Osteocyte (in vitro differentiated cells): Measurements from ENCODE around the gene SLC6A5. TPM values are rescaled to one million over a fixed set of nuclear protein-coding genes. Genes with fewer than 3 reads are reported as not detected.

Experiments
- DNase-seq: peaks from one replicate; pipeline ENCODE4 v3.0.0; 2021; ENCODE audit warnings: mixed read lengths; ENCODE audit not compliant: unreplicated experiment; ENCODE audit errors: extremely low spot score
- H3K27ac Mint-ChIP-seq: one replicate; pipeline ENCODE4 v1.8.0; 2021; ENCODE audit warnings: mild to moderate bottlenecking, mixed read lengths; ENCODE audit not compliant: unreplicated experiment
- H3K27me3 Mint-ChIP-seq: one replicate; pipeline ENCODE4 v1.8.0; 2021; ENCODE audit warnings: mixed read lengths; ENCODE audit not compliant: unreplicated experiment
- H3K36me3 Mint-ChIP-seq: one replicate; pipeline ENCODE4 v1.8.0; 2021; ENCODE audit warnings: mixed read lengths; ENCODE audit not compliant: unreplicated experiment
- H3K4me1 Mint-ChIP-seq: one replicate; pipeline ENCODE4 v1.8.0; 2021; ENCODE audit warnings: mixed read lengths; ENCODE audit not compliant: unreplicated experiment
- H3K4me3 Mint-ChIP-seq: one replicate; pipeline ENCODE4 v1.8.0; 2021; ENCODE audit warnings: mild to moderate bottlenecking, moderate library complexity, mixed read lengths; ENCODE audit not compliant: unreplicated experiment
- H3K9me3 Mint-ChIP-seq: one replicate; pipeline ENCODE4 v1.8.0; 2021; ENCODE audit warnings: mixed read lengths; ENCODE audit not compliant: unreplicated experiment
- CTCF ChIP-seq: fragments of 200-600 bp; sonication (generic); IDR thresholded peaks from 2 replicates; pipeline ENCODE4 v1.5.0; 2021; ENCODE audit warnings: antibody characterized with exemption, mild to moderate bottlenecking, moderate library complexity
- total RNA-seq: library from RNA; stranded (reverse); gene quantifications from 2 replicates; pipeline ENCODE4 v1.2.1, GENCODE V29; 2021

Gene SLC6A5
- total RNA-seq, 1 donor from 2014 or later, result not detected

- no peaks in the 10 kb centered on the region for H3K36me3 Mint-ChIP-seq
- peaks cover 59% of the 10 kb centered on the region for H3K27me3 Mint-ChIP-seq
- DNase-seq, result no peak
- TF ChIP-seq CTCF, result no peak
- H3K4me3 Mint-ChIP-seq, result peak within 1 kb of the TSS; percentile 56
- peaks cover 9% of the 10 kb centered on the region for H3K4me1 Mint-ChIP-seq
- H3K9me3 Mint-ChIP-seq, result no peaks in the 10 kb centered on the region
- H3K27ac Mint-ChIP-seq, result no peak within 1 kb of the TSS
These were observed 69.7 kb downstream of the SLC6A5 start, which contains the start of gene NELL1 for GRCh38 chr11:20668844-20669819. Gene NELL1 (plus strand): TSS chr11:20669586.

GRCh38 chr11:20669820-20670684 lies 70.6 kb downstream of the SLC6A5 start:
- H3K36me3 Mint-ChIP-seq, result no peaks in the 10 kb centered on the region
- DNase-seq, result no peak
- TF ChIP-seq CTCF, result no peak
- H3K27ac Mint-ChIP-seq, result no peak overlapping the region
- H3K4me1 Mint-ChIP-seq, result peaks cover 9% of the 10 kb centered on the region
- H3K9me3 Mint-ChIP-seq, result no peaks in the 10 kb centered on the region
- H3K27me3 Mint-ChIP-seq, result peaks cover 58% of the 10 kb centered on the region
- H3K4me3 Mint-ChIP-seq, result peak overlapping the region; percentile 24

- H3K27ac Mint-ChIP-seq, result no peak overlapping the region
- H3K9me3 Mint-ChIP-seq, result no peaks in the 10 kb centered on the region
- no peaks in the 10 kb centered on the region for H3K36me3 Mint-ChIP-seq
- H3K4me3 Mint-ChIP-seq, result no peak overlapping the region
- peaks cover 54% of the 10 kb centered on the region for H3K27me3 Mint-ChIP-seq
- no peak for DNase-seq
- peaks cover 9% of the 10 kb centered on the region for H3K4me1 Mint-ChIP-seq
- TF ChIP-seq CTCF, result no peak
These were observed 71.6 kb downstream of the SLC6A5 start for GRCh38 chr11:20670932-20671403.

- no peak overlapping the region for H3K27ac Mint-ChIP-seq
These were observed 72.6 kb downstream of the SLC6A5 start for GRCh38 chr11:20671856-20672546.

More at GRCh38 chr11:20671856-20672546, 72.6 kb downstream of the SLC6A5 start:
- TF ChIP-seq CTCF, result peak; percentile 18
- Mint-ChIP-seq H3K27me3 (peaks cover 48% of the 10 kb centered on the region), H3K36me3 (no peaks in the 10 kb centered on the region), H3K4me1 (peaks cover 9% of the 10 kb centered on the region), H3K9me3 (no peaks in the 10 kb centered on the region), H3K4me3 (no peak overlapping the region)
- DNase-seq, result no peak
